GM18526 (cell line): ENCODE data around the gene SAA2.

ENCODE experiments used
- POLR2A ChIP-seq: IDR thresholded peaks from 3 replicates; pipeline ENCODE4 v1.6.1; 2011; ENCODE audit not compliant: insufficient read length; ENCODE audit errors: extremely low read depth

Gene SAA2

DNA sequence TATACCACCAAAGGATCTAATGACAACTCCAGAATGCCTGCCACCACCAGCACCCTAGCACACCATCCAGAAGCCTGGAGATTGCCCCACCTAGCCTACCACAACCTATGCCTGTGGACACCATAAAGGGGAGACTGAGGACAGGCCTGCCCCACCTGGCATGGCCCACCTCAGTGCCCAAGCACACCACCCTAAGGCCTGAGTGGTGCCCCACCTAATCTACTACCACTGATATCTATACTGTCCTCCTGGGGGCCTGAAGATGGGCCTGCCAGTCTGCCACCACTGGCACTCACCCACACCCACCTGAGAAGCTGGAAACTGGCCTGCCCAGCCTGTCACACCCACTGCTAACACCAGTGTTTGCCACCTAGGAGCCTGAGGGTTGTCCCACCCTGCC is 43.7 kb downstream of the SAA2 start:
- TF ChIP-seq POLR2A, result no peak

DNA sequence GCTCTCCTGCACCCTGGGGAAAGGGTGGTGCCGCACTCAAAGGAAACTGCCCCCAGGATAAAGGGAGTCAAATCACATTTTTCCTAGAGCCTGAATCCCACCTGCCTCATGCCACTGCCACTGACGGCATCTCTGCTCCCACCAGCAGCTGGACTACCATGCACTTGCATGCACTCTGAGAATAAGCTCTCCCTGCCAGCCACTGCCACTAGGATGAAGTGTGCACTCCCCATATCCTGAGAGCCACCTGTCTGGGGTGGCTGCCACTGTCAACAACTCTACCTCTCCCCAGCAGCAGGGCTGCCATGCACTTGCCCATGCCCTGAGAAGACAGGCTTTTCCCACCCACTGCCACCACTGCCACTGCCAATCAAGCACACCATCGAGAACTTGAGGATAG is 44.2 kb downstream of the SAA2 start:
- no peak for TF ChIP-seq POLR2A

DNA sequence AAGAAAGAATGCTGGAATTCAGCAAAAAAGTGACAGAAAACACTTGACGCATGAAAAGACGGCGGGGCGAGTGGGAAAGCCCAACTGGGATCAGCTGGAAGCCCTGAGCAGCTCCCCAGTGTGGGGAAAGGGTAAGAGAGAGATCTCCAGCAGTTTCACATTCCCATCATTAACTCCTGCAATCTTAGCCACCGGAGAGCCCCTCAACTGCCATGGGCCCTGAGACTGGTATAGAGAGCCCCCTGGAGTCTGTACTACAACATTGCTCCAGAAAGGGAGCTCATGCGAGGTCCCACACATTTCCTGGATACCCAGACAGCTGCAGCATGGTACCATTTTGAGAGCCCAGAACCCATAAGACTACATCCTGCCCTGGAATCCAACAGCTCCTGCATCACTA is 44.7 kb downstream of the SAA2 start:
- TF ChIP-seq POLR2A, result no peak

DNA sequence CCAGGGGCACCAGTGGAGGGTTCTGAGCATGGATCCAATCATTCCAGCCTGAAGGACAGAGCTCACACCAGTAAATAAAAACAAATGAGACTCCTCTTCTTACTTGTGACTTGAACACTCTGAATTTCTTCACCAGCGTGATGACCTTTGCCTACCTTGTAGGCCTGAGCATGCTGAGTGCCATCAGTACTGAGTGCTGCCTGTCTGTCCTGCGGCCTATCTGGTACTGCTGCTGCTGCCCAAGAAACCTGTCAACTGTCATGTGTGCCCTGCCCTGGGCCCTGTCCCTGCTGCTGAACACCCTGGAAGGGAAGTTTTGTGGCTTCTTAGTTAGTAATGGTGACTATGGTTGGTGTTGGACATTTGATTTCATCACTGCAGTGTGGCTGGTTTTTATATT is 51.9 kb downstream of the SAA2 start:
- TF ChIP-seq POLR2A, result no peak
